ENCODE results near the gene CNTN6. TPM values are rescaled to one million over a fixed set of nuclear protein-coding genes. Genes with fewer than 3 reads are reported as not detected.

CNTN6 gene
- total and polyA plus RNA-seq, 2 donors (not counting 1 experiment from before 2014, with no cell fraction given): not detected

- TF ChIP-seq CTCF (conservative IDR thresholded peaks at IDR 0.05 in 1 of 2, IDR thresholded peaks at IDR 0.05 in 1 of 2; ENCODE audit: low read depth in 1 of 2, low read length in 2 of 2): no peak
- TF ChIP-seq EZH2 (IDR thresholded peaks at IDR 0.05; ENCODE audit: low read length, missing control alignments): no peak
- H3K4me1 ChIP-seq (ENCODE audit: control insufficient read depth, extremely low read depth, insufficient read depth, low read length): no peaks in the 10 kb centered on the region
- no peaks in the 10 kb centered on the region for H3K27me3 ChIP-seq (ENCODE audit: control insufficient read depth, insufficient read depth, low read length)
- DNase-seq (ENCODE audit: low read depth in 2 of 2): no peak
- no peaks in the 10 kb centered on the region for H3K79me2 ChIP-seq (ENCODE audit: control insufficient read depth, insufficient read depth, low read length)
- H3K9ac ChIP-seq (ENCODE audit: insufficient read depth, low read length): no peak overlapping the region
- no peak overlapping the region for H3K27ac ChIP-seq (ENCODE audit: insufficient read depth, low read length)
- no peaks in the 10 kb centered on the region for H3K36me3 ChIP-seq (ENCODE audit: control insufficient read depth, insufficient read depth, low read length)
- H3K4me2 ChIP-seq (ENCODE audit: extremely low read depth, insufficient read depth, low read length): no peak overlapping the region
- H3K9me3 ChIP-seq (ENCODE audit: control insufficient read depth, insufficient read depth, low read depth, low read length): no peaks in the 10 kb centered on the region
- H3K4me3 ChIP-seq (replicated peaks in 1 of 4; ENCODE audit: control extremely low read depth in 1 of 4, insufficient read depth in 1 of 4, low read depth in 3 of 4, low read length in 4 of 4): no peak overlapping the region
- H2AFZ ChIP-seq (ENCODE audit: low read length): no peak overlapping the region
- H4K20me1 ChIP-seq (ENCODE audit: control insufficient read depth, extremely low read depth, insufficient read depth, low read length): no peaks in the 10 kb centered on the region
Observed at GRCh38 chr3:1423566-1424089, 330.8 kb downstream of the CNTN6 start.

- Histone ChIP-seq H2AFZ (ENCODE audit: low read length) (no peak overlapping the region), H3K4me1 (ENCODE audit: control insufficient read depth, extremely low read depth, insufficient read depth, low read length) (no peaks in the 10 kb centered on the region), H4K20me1 (ENCODE audit: control insufficient read depth, extremely low read depth, insufficient read depth, low read length) (no peaks in the 10 kb centered on the region), H3K9ac (ENCODE audit: insufficient read depth, low read length) (no peak overlapping the region), H3K79me2 (ENCODE audit: control insufficient read depth, insufficient read depth, low read length) (no peaks in the 10 kb centered on the region), H3K36me3 (ENCODE audit: control insufficient read depth, insufficient read depth, low read length) (no peaks in the 10 kb centered on the region), H3K4me3 (replicated peaks in 1 of 4; ENCODE audit: control extremely low read depth in 1 of 4, insufficient read depth in 1 of 4, low read depth in 3 of 4, low read length in 4 of 4) (no peak overlapping the region), H3K4me2 (ENCODE audit: extremely low read depth, insufficient read depth, low read length) (no peak overlapping the region), H3K27me3 (ENCODE audit: control insufficient read depth, insufficient read depth, low read length) (no peaks in the 10 kb centered on the region), H3K27ac (ENCODE audit: insufficient read depth, low read length) (no peak overlapping the region), H3K9me3 (ENCODE audit: control insufficient read depth, insufficient read depth, low read depth, low read length) (no peaks in the 10 kb centered on the region)
- TF ChIP-seq EZH2 (IDR thresholded peaks at IDR 0.05; ENCODE audit: low read length, missing control alignments): no peak
- no peak for TF ChIP-seq CTCF (conservative IDR thresholded peaks at IDR 0.05 in 1 of 2, IDR thresholded peaks at IDR 0.05 in 1 of 2; ENCODE audit: low read depth in 1 of 2, low read length in 2 of 2)
- no peak for DNase-seq (ENCODE audit: low read depth in 2 of 2)
Observed at GRCh38 chr3:1439395-1439794, 346.6 kb downstream of the CNTN6 start.

- no peaks in the 10 kb centered on the region for H4K20me1 ChIP-seq (ENCODE audit: control insufficient read depth, extremely low read depth, insufficient read depth, low read length)
- no peaks in the 10 kb centered on the region for H3K27me3 ChIP-seq (ENCODE audit: control insufficient read depth, insufficient read depth, low read length)
- no peak overlapping the region for H3K4me2 ChIP-seq (ENCODE audit: extremely low read depth, insufficient read depth, low read length)
- DNase-seq (ENCODE audit: low read depth in 2 of 2): no peak
- no peak overlapping the region for H3K9ac ChIP-seq (ENCODE audit: insufficient read depth, low read length)
- H3K27ac ChIP-seq (ENCODE audit: insufficient read depth, low read length): no peak overlapping the region
- no peak for TF ChIP-seq EZH2 (IDR thresholded peaks at IDR 0.05; ENCODE audit: low read length, missing control alignments)
- no peak for TF ChIP-seq CTCF (conservative IDR thresholded peaks at IDR 0.05 in 1 of 2, IDR thresholded peaks at IDR 0.05 in 1 of 2; ENCODE audit: low read depth in 1 of 2, low read length in 2 of 2)
- H3K36me3 ChIP-seq (ENCODE audit: control insufficient read depth, insufficient read depth, low read length): no peaks in the 10 kb centered on the region
- H3K9me3 ChIP-seq (ENCODE audit: control insufficient read depth, insufficient read depth, low read depth, low read length): no peaks in the 10 kb centered on the region
- no peak overlapping the region for H3K4me3 ChIP-seq (replicated peaks in 1 of 4; ENCODE audit: control extremely low read depth in 1 of 4, insufficient read depth in 1 of 4, low read depth in 3 of 4, low read length in 4 of 4)
- H3K4me1 ChIP-seq (ENCODE audit: control insufficient read depth, extremely low read depth, insufficient read depth, low read length): no peaks in the 10 kb centered on the region
- H3K79me2 ChIP-seq (ENCODE audit: control insufficient read depth, insufficient read depth, low read length): no peaks in the 10 kb centered on the region
- no peak overlapping the region for H2AFZ ChIP-seq (ENCODE audit: low read length)
Observed at GRCh38 chr3:1442271-1442670, 349.4 kb downstream of the CNTN6 start.
